ENCODE results near the gene KLHDC7B. TPM values are rescaled to one million over a fixed set of nuclear protein-coding genes. Genes with fewer than 3 reads are reported as not detected.

The KLHDC7B gene
- total RNA-seq, 2 experiments from 2014 or later = 2.3 TPM

DNA sequence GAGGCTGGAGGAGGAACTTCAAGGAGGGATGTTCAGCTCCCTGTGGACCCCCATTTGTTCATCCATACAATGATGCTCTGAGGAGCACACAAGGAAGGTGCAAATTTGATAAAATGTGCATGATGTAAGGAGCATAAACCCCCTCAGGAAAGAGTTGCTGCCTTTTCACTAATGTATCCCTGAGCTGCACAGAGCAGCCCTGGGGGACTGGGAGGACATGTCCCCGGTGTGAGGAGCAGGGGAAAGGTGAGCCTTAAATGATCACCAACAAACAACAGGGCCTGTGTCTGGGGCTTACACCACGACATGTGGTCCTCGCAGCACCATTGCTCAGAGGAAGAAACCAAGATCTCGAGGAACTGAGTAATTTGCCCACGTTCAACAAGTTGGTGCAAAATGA is 51.4 kb downstream of the KLHDC7B start:
- ATAC-seq (ENCODE audit: poor library complexity) = no peak
- intact Hi-C loops (cut with DNase I, micrococcal nuclease) = no loop called here

DNA sequence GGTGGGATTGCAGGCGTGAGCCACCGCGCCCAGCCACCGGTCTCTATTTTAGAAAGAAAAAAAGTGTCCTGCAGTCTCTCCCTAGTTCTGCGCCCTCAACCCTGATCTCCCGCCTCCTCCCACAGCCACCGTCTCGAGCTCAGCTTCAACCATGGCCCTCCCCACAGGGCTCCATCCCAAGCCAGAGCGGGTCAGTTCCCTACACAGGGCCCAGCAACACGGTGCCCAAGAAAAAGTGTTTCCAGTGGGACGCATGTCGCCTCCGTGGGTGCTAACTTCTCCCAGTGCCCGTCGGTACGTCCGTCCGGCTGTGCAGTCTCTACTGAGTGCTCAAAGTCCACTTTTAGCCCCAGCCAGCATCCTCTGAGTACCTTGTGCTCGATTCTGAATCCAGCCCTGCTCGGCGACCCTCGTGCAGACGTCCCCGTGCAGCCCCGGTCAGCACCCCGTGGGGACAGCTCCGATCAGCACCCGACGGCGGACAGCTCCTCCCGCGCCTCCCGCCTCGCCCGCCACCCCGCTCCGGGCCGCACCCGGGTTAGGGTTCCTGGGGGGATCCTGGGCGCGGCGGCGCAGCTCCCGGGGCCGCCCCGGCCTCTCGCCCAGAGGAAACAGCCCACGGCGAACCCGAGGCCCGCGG is 54.2 kb downstream of the KLHDC7B start:
- peaks cover 11% of the 10 kb centered on the region for H3K36me3 Mint-ChIP-seq (ENCODE audit: low read depth)
- Histone ChIP-seq H3K9me3 (ENCODE audit: control insufficient read depth in 1 of 2, insufficient read depth in 1 of 2, low read length in 2 of 2) (peaks cover 0 to 18% of the 10 kb centered on the region in 2 experiments), H3K27me3 (ENCODE audit: control insufficient read depth in 1 of 2, insufficient read depth in 2 of 2, low read length in 2 of 2) (peaks cover 42 to 53% of the 10 kb centered on the region in 2 experiments), H3K4me3 (ENCODE audit: low read length) (no peak overlapping the region), H3K36me3 (ENCODE audit: insufficient read depth, low read length) (no peaks in the 10 kb centered on the region), H3K27ac (ENCODE audit: low read depth in 1 of 2, low read length in 2 of 2) (no peak overlapping the region), H3K4me1 (ENCODE audit: insufficient read depth, low read length) (peaks cover 7% of the 10 kb centered on the region)
- DNase-seq = peak; percentile 42 to 79 (median 62)
- H3K27me3 Mint-ChIP-seq = peaks cover 39% of the 10 kb centered on the region
- H3K4me1 Mint-ChIP-seq (ENCODE audit: low read depth) = peaks cover 15% of the 10 kb centered on the region
- CTCF ChIA-PET = interaction anchor here (0.6 to 1.0 kb wide), 3 partner anchors 20 to 329 kb away, joined by 3 to 4 read pairs (median 3); partner anchors contain the start of gene SCO2
- TF ChIP-seq, protein P1, sequence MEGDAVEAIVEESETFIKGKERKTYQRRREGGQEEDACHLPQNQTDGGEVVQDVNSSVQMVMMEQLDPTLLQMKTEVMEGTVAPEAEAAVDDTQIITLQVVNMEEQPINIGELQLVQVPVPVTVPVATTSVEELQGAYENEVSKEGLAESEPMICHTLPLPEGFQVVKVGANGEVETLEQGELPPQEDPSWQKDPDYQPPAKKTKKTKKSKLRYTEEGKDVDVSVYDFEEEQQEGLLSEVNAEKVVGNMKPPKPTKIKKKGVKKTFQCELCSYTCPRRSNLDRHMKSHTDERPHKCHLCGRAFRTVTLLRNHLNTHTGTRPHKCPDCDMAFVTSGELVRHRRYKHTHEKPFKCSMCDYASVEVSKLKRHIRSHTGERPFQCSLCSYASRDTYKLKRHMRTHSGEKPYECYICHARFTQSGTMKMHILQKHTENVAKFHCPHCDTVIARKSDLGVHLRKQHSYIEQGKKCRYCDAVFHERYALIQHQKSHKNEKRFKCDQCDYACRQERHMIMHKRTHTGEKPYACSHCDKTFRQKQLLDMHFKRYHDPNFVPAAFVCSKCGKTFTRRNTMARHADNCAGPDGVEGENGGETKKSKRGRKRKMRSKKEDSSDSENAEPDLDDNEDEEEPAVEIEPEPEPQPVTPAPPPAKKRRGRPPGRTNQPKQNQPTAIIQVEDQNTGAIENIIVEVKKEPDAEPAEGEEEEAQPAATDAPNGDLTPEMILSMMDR (IDR thresholded peaks at IDR 0.05) = no peak
- no peak overlapping the region for H3K27ac Mint-ChIP-seq
- intact Hi-C loops (cut with DNase I, micrococcal nuclease) = loop anchor here in 1 of 2 experiments (1.0 kb wide), 1 partner anchor 20 kb away; no protein-coding TSS in a partner anchor
- POLR2A ChIA-PET = interaction anchor here (0.7 to 1.3 kb wide), 3 partner anchors 21 to 74 kb away, joined by 3 to 7 read pairs (median 7); partner anchors contain the start of gene SCO2
- no peak overlapping the region for H3K4me3 Mint-ChIP-seq
- ATAC-seq (ENCODE audit: poor library complexity) = peak; percentile 99
- no peaks in the 10 kb centered on the region for H3K9me3 Mint-ChIP-seq

More for the DNA sequence above, 51.4 kb downstream of the KLHDC7B start:
- no peak for DNase-seq
- Histone ChIP-seq H3K27ac (ENCODE audit: low read depth in 1 of 2, low read length in 2 of 2) (no peak overlapping the region), H3K36me3 (ENCODE audit: insufficient read depth, low read length) (no peaks in the 10 kb centered on the region), H3K4me3 (ENCODE audit: low read length) (no peak overlapping the region), H3K9me3 (ENCODE audit: control insufficient read depth in 1 of 2, insufficient read depth in 1 of 2, low read length in 2 of 2) (peaks cover 0 to 8% of the 10 kb centered on the region in 2 experiments), H3K4me1 (ENCODE audit: insufficient read depth, low read length) (peaks cover 7% of the 10 kb centered on the region), H3K27me3 (ENCODE audit: control insufficient read depth in 1 of 2, insufficient read depth in 2 of 2, low read length in 2 of 2) (peaks cover 25 to 27% of the 10 kb centered on the region in 2 experiments)
- TF ChIP-seq, protein P1 (IDR thresholded peaks at IDR 0.05) = no peak
- H3K36me3 Mint-ChIP-seq (ENCODE audit: low read depth) = peaks cover 15% of the 10 kb centered on the region
- H3K4me3 Mint-ChIP-seq = no peak overlapping the region
- no peak overlapping the region for H3K27ac Mint-ChIP-seq
- ChIA-PET CTCF (interaction anchor here (0.7 kb wide), 1 partner anchor 40 kb away, joined by 3 read pairs; no protein-coding TSS in a partner anchor), POLR2A (no interaction called here)
- peaks cover 12% of the 10 kb centered on the region for H3K4me1 Mint-ChIP-seq (ENCODE audit: low read depth)
- H3K9me3 Mint-ChIP-seq = no peaks in the 10 kb centered on the region
- peaks cover 24% of the 10 kb centered on the region for H3K27me3 Mint-ChIP-seq

DNA sequence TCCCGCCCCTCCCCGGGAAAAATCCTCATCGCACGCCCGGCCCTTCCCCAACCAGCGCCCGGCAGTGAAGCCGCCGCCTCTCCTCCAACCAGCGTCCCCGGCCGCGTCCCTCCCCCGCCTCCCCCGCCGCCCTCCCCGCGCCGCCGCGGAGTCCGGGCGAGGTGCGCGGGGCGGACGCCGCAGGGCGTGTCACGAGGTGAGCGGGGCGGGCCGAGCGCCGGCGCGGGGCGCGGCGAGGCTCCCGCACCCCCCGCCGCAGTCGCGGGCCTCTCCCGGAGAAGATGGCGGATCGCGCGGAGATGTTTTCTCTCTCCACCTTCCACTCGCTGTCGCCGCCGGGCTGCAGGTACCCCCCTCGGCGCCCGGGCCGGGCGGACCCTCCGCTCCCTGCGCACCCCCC is 54.8 kb downstream of the KLHDC7B start, which contains the start of gene MAPK8IP2:
MAPK8IP2 (plus strand) TSS at position 256 of the 400 bp plus-strand sequence; CDS start at position 282, 26 bp downstream.
- Histone ChIP-seq H3K9me3 (ENCODE audit: control insufficient read depth in 1 of 2, insufficient read depth in 1 of 2, low read length in 2 of 2) (peaks cover 0 to 22% of the 10 kb centered on the region in 2 experiments), H3K27ac (ENCODE audit: low read depth in 1 of 2, low read length in 2 of 2) (no peak within 1 kb of the TSS), H3K4me3 (ENCODE audit: low read length) (no peak within 1 kb of the TSS), H3K4me1 (ENCODE audit: insufficient read depth, low read length) (peaks cover 7% of the 10 kb centered on the region), H3K27me3 (ENCODE audit: control insufficient read depth in 1 of 2, insufficient read depth in 2 of 2, low read length in 2 of 2) (peaks cover 43 to 59% of the 10 kb centered on the region in 2 experiments), H3K36me3 (ENCODE audit: insufficient read depth, low read length) (no peaks in the 10 kb centered on the region)
- H3K27me3 Mint-ChIP-seq = peaks cover 39% of the 10 kb centered on the region
- intact Hi-C loops (cut with DNase I, micrococcal nuclease) = loop anchor here in 1 of 2 experiments (1.0 kb wide), 1 partner anchor 20 kb away; no protein-coding TSS in a partner anchor
- no peaks in the 10 kb centered on the region for H3K9me3 Mint-ChIP-seq
- TF ChIP-seq, protein P1 (IDR thresholded peaks at IDR 0.05) = no peak
- H3K4me1 Mint-ChIP-seq (ENCODE audit: low read depth) = peaks cover 15% of the 10 kb centered on the region
- ATAC-seq (ENCODE audit: poor library complexity) = peak; percentile 29
- peak in 2 of 14 experiments; percentile 37 to 50 for DNase-seq
- ChIA-PET POLR2A (interaction anchor here (0.9 to 1.3 kb wide), 2 partner anchors 37 to 75 kb away, joined by 3 to 7 read pairs; partner anchors contain the start of gene SCO2), CTCF (interaction anchor here (0.9 to 1.0 kb wide), 2 partner anchors 75 to 329 kb away, joined by 3 to 4 read pairs; partner anchors contain the start of gene SCO2)
- no peak within 1 kb of the TSS for H3K27ac Mint-ChIP-seq
- H3K4me3 Mint-ChIP-seq = peak within 1 kb of the TSS; percentile 79
- peaks cover 11% of the 10 kb centered on the region for H3K36me3 Mint-ChIP-seq (ENCODE audit: low read depth)

Other genes with a start within 250 kb of the KLHDC7B start
- 1 to 10 TPM; 2.8 to 3.9 TPM for gene PLXNB2, start 238.3 kb upstream of the KLHDC7B start, total RNA-seq
- 1 to 10 TPM; 1.8 to 1.9 TPM for gene DENND6B, start 218.9 kb upstream of the KLHDC7B start, total RNA-seq
- gene PPP6R2, start 202.6 kb upstream of the KLHDC7B start, total RNA-seq = 10 to 100 TPM; 47.1 to 48.0 TPM
- 100 to 1,000 TPM; 220 to 227 TPM for gene SBF1, start 70.9 kb upstream of the KLHDC7B start, total RNA-seq
- 1 to 10 TPM; 1.1 to 1.6 TPM for gene ADM2, start 64.4 kb upstream of the KLHDC7B start, total RNA-seq
- not detected for gene MIOX, start 59.0 kb upstream of the KLHDC7B start, total RNA-seq
- 100 to 1,000 TPM; 107 to 114 TPM for gene LMF2, start 38.2 kb upstream of the KLHDC7B start, total RNA-seq
- gene NCAPH2, start 37.7 kb upstream of the KLHDC7B start, total RNA-seq = 100 to 1,000 TPM; 184 to 185 TPM
- 1 to 10 TPM in 1 of 2 experiments, under 1 TPM in 1; 0.61 to 5.6 TPM for gene SCO2, start 20.3 kb upstream of the KLHDC7B start, total RNA-seq
- gene TYMP, start 15.9 kb upstream of the KLHDC7B start, total RNA-seq = 10 to 100 TPM in 1 of 2 experiments, 1 to 10 TPM in 1; 9.9 to 10.0 TPM
- gene SYCE3, start 17.0 kb downstream of the KLHDC7B start, total RNA-seq = not detected
- gene CPT1B, start 32.5 kb downstream of the KLHDC7B start, total RNA-seq = 10 to 100 TPM; 59.1 to 68.3 TPM
- 100 to 1,000 TPM; 152 to 156 TPM for gene CHKB, start 37.0 kb downstream of the KLHDC7B start, total RNA-seq
- under 1 TPM; 0.31 to 0.52 TPM for gene MAPK8IP2, start 54.9 kb downstream of the KLHDC7B start, total RNA-seq
- gene ARSA, start 82.3 kb downstream of the KLHDC7B start, total RNA-seq = 10 to 100 TPM; 52.3 to 54.4 TPM
- not detected for gene SHANK3, start 126.9 kb downstream of the KLHDC7B start, total RNA-seq
- not detected for gene ACR, start 192.3 kb downstream of the KLHDC7B start, total RNA-seq
- gene RABL2B, start 237.7 kb downstream of the KLHDC7B start, total RNA-seq = 10 to 100 TPM; 36.0 to 37.3 TPM